H9 (cell line): ENCODE data around the gene MSH6. TPM values are rescaled to one million over a fixed set of nuclear protein-coding genes. Genes with fewer than 3 reads are reported as not detected.
A peak's percentile ranks its signal among the peaks of the same experiment; 100 is the strongest.

Experiments used
- DNase-seq: peaks from one replicate; pipeline ENCODE4 v3.0.0-alpha.2; 2017
- H2AFZ ChIP-seq: one replicate; pipeline ENCODE4 v1.6.1; 2013; ENCODE audit warnings: mild to moderate bottlenecking, low read length, control low read depth, moderate library complexity
- H2AK5ac ChIP-seq: 2 replicates; pipeline ENCODE4 v1.6.1; 2013; ENCODE audit warnings: low read length, control low read depth, mixed read lengths; ENCODE audit not compliant: insufficient read length
- H2BK120ac ChIP-seq: one replicate; pipeline ENCODE4 v1.6.1; 2013; ENCODE audit warnings: low read depth, mild to moderate bottlenecking, low read length, control low read depth, inconsistent platforms; ENCODE audit not compliant: poor library complexity, severe bottlenecking
- H2BK12ac ChIP-seq: 2 replicates; pipeline ENCODE4 v1.6.1; 2013; ENCODE audit warnings: low read length, control low read depth, mixed read lengths, low read depth; ENCODE audit not compliant: insufficient read length
- H2BK15ac ChIP-seq: 2 replicates; pipeline ENCODE4 v1.6.1; 2013; ENCODE audit warnings: low read depth, low read length, control low read depth
- H2BK20ac ChIP-seq: one replicate; pipeline ENCODE4 v1.6.1; 2013; ENCODE audit warnings: low read depth, mild to moderate bottlenecking, low read length, control low read depth, inconsistent platforms; ENCODE audit not compliant: poor library complexity, severe bottlenecking
- H2BK5ac ChIP-seq: 2 replicates; pipeline ENCODE4 v1.6.1; 2013; ENCODE audit warnings: low read length, control low read depth, mixed read lengths; ENCODE audit not compliant: insufficient read length
- H3K14ac ChIP-seq: 2 replicates; pipeline ENCODE4 v1.6.1; 2013; ENCODE audit warnings: low read length, control low read depth; ENCODE audit not compliant: insufficient read depth
- H3K18ac ChIP-seq: 2 replicates; pipeline ENCODE4 v1.6.1; 2013; ENCODE audit warnings: low read depth, mild to moderate bottlenecking, mixed read lengths, low read length, control low read depth; ENCODE audit not compliant: insufficient read length
- H3K23ac ChIP-seq: 2 replicates; pipeline ENCODE4 v1.6.1; 2013; ENCODE audit warnings: low read length, control low read depth, mixed read lengths, low read depth; ENCODE audit not compliant: insufficient read length
- H3K23me2 ChIP-seq: 2 replicates; pipeline ENCODE4 v1.6.1; 2013; ENCODE audit warnings: low read depth, mild to moderate bottlenecking, mixed read lengths, low read length, control low read depth; ENCODE audit not compliant: insufficient read length, poor library complexity, severe bottlenecking
- H3K27ac ChIP-seq: 2 replicates; pipeline ENCODE4 v1.5.1; 2013; ENCODE audit warnings: low read length, control low read depth, mixed read lengths, low read depth; ENCODE audit not compliant: insufficient read length
- H3K27me3 ChIP-seq: 2 replicates; pipeline ENCODE4 v1.6.1; 2013; ENCODE audit warnings: low read length, control low read depth, inconsistent platforms; ENCODE audit not compliant: insufficient read depth
- H3K4ac ChIP-seq: 2 replicates; pipeline ENCODE4 v1.6.1; 2013; ENCODE audit warnings: low read depth, mild to moderate bottlenecking, control low read depth, inconsistent platforms, low read length, moderate library complexity
- H3K4me1 ChIP-seq: 2 replicates; pipeline ENCODE4 v1.6.1; 2013; ENCODE audit warnings: low read length, control low read depth, inconsistent platforms; ENCODE audit not compliant: insufficient read depth
- H3K4me2 ChIP-seq: 2 replicates; pipeline ENCODE4 v1.6.1; 2013; ENCODE audit warnings: low read length, control low read depth, mixed read lengths; ENCODE audit not compliant: insufficient read length, insufficient read depth
- H3K56ac ChIP-seq: 2 replicates; pipeline ENCODE4 v1.6.1; 2013; ENCODE audit warnings: low read depth, mild to moderate bottlenecking, mixed read lengths, low read length, control low read depth; ENCODE audit not compliant: insufficient read length
- H3K79me1 ChIP-seq: 2 replicates; pipeline ENCODE4 v1.6.1; 2013; ENCODE audit warnings: low read depth, mild to moderate bottlenecking, moderate library complexity, low read length, control low read depth, inconsistent platforms; ENCODE audit not compliant: insufficient read depth, poor library complexity, severe bottlenecking
- H3K79me2 ChIP-seq: 2 replicates; pipeline ENCODE4 v1.6.1; 2013; ENCODE audit warnings: low read length, control low read depth, inconsistent platforms; ENCODE audit not compliant: insufficient read depth
- H3K9ac ChIP-seq: 2 replicates; pipeline ENCODE4 v1.6.1; 2013; ENCODE audit warnings: low read length, control low read depth, mixed read lengths; ENCODE audit not compliant: insufficient read length; ENCODE audit errors: extremely low read depth
- H3K9me3 ChIP-seq: one replicate; pipeline ENCODE4 v1.6.1; 2013; ENCODE audit warnings: low read depth, low read length, inconsistent platforms; ENCODE audit not compliant: control insufficient read depth
- H3T11ph ChIP-seq: one replicate; pipeline ENCODE4 v1.6.1; 2013; ENCODE audit warnings: mild to moderate bottlenecking, low read length, control low read depth, inconsistent platforms
- H4K20me1 ChIP-seq: one replicate; pipeline ENCODE4 v1.6.1; 2013; ENCODE audit not compliant: control insufficient read depth, insufficient read length, insufficient read depth
- H4K5ac ChIP-seq: 2 replicates; pipeline ENCODE4 v1.6.1; 2013; ENCODE audit warnings: low read depth, mild to moderate bottlenecking, mixed read lengths, low read length, control low read depth; ENCODE audit not compliant: insufficient read length
- H4K8ac ChIP-seq: replicated peaks from 2 replicates; pipeline ENCODE4 v1.6.1; 2013; ENCODE audit warnings: low read length, control low read depth, mixed read lengths, low read depth; ENCODE audit not compliant: insufficient read length
- H4K91ac ChIP-seq: 2 replicates; pipeline ENCODE4 v1.6.1; 2013; ENCODE audit warnings: low read depth, mild to moderate bottlenecking, moderate library complexity, mixed read lengths, low read length, control low read depth; ENCODE audit not compliant: insufficient read length
- H3K27ac Mint-ChIP-seq, 3 experiments: 2 replicates in 2 of 3; 3 replicates in 1 of 3; pipeline ENCODE4 v1.8.0; 2020 to 2021; ENCODE audit warnings: mixed read lengths in 3 of 3, mild to moderate bottlenecking in 1 of 3, moderate library complexity in 1 of 3
- H3K27me3 Mint-ChIP-seq: 2 replicates; pipeline ENCODE4 v1.8.0; 2021; ENCODE audit warnings: low read depth, mild to moderate bottlenecking, moderate library complexity, mixed read lengths
- H3K36me3 Mint-ChIP-seq, 3 experiments: 2 replicates in 2 of 3; 3 replicates in 1 of 3; pipeline ENCODE4 v1.8.0; 2020 to 2021; ENCODE audit warnings: low read depth in 3 of 3, mixed read lengths in 3 of 3; ENCODE audit not compliant: insufficient read depth in 1 of 3
- H3K4me1 Mint-ChIP-seq, 2 experiments: 2 replicates each; pipeline ENCODE4 v1.8.0; 2020; ENCODE audit warnings: mixed read lengths in 2 of 2
- H3K4me3 Mint-ChIP-seq, 2 experiments: 2 replicates in 1 of 2; 3 replicates in 1 of 2; pipeline ENCODE4 v1.8.0; 2020 to 2021; ENCODE audit warnings: mild to moderate bottlenecking in 2 of 2, mixed read lengths in 2 of 2, moderate library complexity in 1 of 2
- H3K9me3 Mint-ChIP-seq, 2 experiments: 2 replicates in 1 of 2; 3 replicates in 1 of 2; pipeline ENCODE4 v1.8.0; 2020; ENCODE audit warnings: mild to moderate bottlenecking in 2 of 2, mixed read lengths in 2 of 2, moderate library complexity in 1 of 2
- CTCF ChIP-seq: fragments of 200-600 bp; sonication (generic); conservative IDR thresholded peaks from 3 replicates; pipeline ENCODE4 v1.8.0; 2021; ENCODE audit warnings: antibody characterized with exemption, mild to moderate bottlenecking
- WGBS: extraction: QIAGEN DNeasy Blood & Tissue Kit; methylation state at CpG from one replicate; pipeline ENCODE4 v1.1.7; 2013; ENCODE audit warnings: missing lambda C conversion rate, low lambda C conversion rate, mixed read lengths; ENCODE audit not compliant: insufficient read length; ENCODE audit errors: extremely low coverage; 5-methylcytosine and 5-hydroxymethylcytosine counted together
- total RNA-seq: library from RNA; stranded (reverse); gene quantifications from 2 replicates; pipeline ENCODE4 v1.2.1, GENCODE V29; 2021

Gene MSH6
- total RNA-seq, 1 experiment from 2014 or later: 303 TPM

- Histone ChIP-seq H2AFZ (no peak overlapping the region), H3K9me3 (no peaks in the 10 kb centered on the region), H3K4ac (no peak overlapping the region), H2BK12ac (no peak overlapping the region), H4K5ac (no peak overlapping the region), H3K18ac (no peak overlapping the region), H3K79me1 (no peaks in the 10 kb centered on the region), H2BK20ac (no peak overlapping the region), H2AK5ac (no peak overlapping the region), H2BK5ac (no peak overlapping the region), H3K14ac (no peak overlapping the region), H4K91ac (no peak overlapping the region), H3K23me2 (no peaks in the 10 kb centered on the region), H3K4me1 (peaks cover 8% of the 10 kb centered on the region), H3T11ph (no peak overlapping the region), H4K8ac (no peak overlapping the region), H3K23ac (no peak overlapping the region), H3K27me3 (no peaks in the 10 kb centered on the region), H3K79me2 (no peaks in the 10 kb centered on the region), H3K4me2 (no peak overlapping the region), H2BK15ac (no peak overlapping the region), H4K20me1 (no peaks in the 10 kb centered on the region), H3K9ac (no peak overlapping the region), H3K56ac (no peak overlapping the region), H3K27ac (no peak overlapping the region), H2BK120ac (peak overlapping the region; percentile 36)
- TF ChIP-seq CTCF: no peak
- no CpG with 5 or more reads among the region's 3 CpGs for WGBS
- H3K27me3 Mint-ChIP-seq: no peaks in the 10 kb centered on the region
- no peak for DNase-seq
- H3K27ac Mint-ChIP-seq: no peak overlapping the region
- no peaks in the 10 kb centered on the region; a peak in 1 of 7 replicates for H3K36me3 Mint-ChIP-seq
- H3K4me3 Mint-ChIP-seq: no peak overlapping the region
- peaks cover 22 to 26% of the 10 kb centered on the region in 2 experiments for H3K4me1 Mint-ChIP-seq
- H3K9me3 Mint-ChIP-seq: no peaks in the 10 kb centered on the region; a peak in 1 of 5 replicates
These were observed 45.6 kb upstream of the MSH6 start for GRCh38 chr2:47737191-47737975.
